Stimulated activated CD4-positive, alpha-beta T cell treated with anti-CD3 and anti-CD28 coated beads, Interleukin-15, amount 100 ng/mL, for 24 hours (primary cell): ENCODE measurements around the gene TBC1D4.

Experiments used
- DNase-seq: peaks from one replicate; pipeline ENCODE4 v3.0.0-alpha.2; 2020

TBC1D4 gene

GRCh38 chr13:75486146-75487062 lies 4.4 kb upstream of the TBC1D4 start:
- no peak for DNase-seq

GRCh38 chr13:75485286-75486062 lies 3.5 kb upstream of the TBC1D4 start:
- no peak for DNase-seq

DNA sequence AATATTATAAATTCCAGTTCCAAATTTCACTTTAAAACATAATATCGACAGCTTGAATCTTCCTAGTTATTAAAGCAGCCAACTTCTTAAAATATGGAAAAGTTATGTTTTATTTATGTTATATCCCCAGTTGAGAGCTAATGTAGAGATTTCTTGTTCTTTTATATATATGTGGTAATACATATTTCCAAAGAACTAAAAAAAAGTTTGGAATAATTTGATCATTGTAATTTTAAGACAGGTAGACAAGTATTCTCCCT lies 781 bp upstream of the TBC1D4 start:
- DNase-seq, result no peak

- DNase-seq, result peak; percentile 26
Observed at GRCh38 chr13:75481176-75482069, 546 bp downstream of the TBC1D4 start.

DNA sequence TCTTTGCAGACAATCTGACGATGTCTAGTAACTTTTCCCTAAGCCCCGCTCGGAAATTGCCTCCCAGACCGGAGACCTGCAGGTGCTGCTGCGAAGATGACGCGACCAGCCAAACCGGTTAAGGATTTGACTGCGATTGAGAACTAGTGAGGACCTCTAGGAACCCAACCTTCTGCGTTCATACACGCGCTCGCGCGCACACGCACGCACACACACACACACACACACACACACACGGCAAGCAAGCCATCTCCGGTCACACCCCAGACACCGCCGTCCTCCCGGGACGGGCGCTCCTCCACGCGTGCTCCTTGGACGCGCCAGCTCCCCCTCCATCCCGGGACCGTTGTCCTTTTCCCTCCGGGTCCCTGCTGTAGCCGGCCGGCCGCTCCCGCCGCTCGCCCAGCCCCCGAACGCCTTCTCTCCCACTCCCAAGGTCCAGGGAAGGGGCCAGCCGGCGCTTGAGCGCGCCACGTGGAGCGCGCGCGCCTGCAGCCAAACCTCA lies 1.2 kb downstream of the TBC1D4 start:
- DNase-seq, result peak; percentile 50

- no peak for DNase-seq
Observed at GRCh38 chr13:75479102-75479740, 2.7 kb downstream of the TBC1D4 start.

GRCh38 chr13:75478659-75479058 lies 3.3 kb downstream of the TBC1D4 start:
- no peak for DNase-seq

- no peak for DNase-seq
Observed at GRCh38 chr13:75474956-75475355, 7.0 kb downstream of the TBC1D4 start.

- DNase-seq, result no peak
Observed at GRCh38 chr13:75473468-75473867, 8.5 kb downstream of the TBC1D4 start.

- DNase-seq, result no peak
Observed at GRCh38 chr13:75470676-75471075, 11.3 kb downstream of the TBC1D4 start.

- no peak for DNase-seq
Observed at GRCh38 chr13:75469047-75469446, 12.9 kb downstream of the TBC1D4 start.

DNA sequence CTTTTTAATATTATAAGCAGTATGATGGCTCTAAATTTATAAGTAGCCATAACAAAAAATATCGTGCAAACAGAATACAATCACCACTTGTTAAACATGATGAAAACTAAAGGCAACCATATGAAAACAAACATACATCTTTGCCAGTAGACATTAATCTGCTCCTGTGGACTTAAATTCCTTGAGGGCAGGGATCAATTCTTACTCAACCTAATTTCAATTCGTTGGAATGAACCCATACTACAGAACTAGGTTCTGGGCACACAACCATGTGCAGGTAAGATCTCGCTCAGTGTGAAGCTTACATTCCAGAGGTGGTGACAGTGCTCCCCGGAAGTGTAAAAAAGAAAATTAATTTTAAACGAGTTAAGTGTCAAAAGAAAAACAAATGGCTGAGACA lies 13.4 kb downstream of the TBC1D4 start:
- DNase-seq, result no peak

- no peak for DNase-seq
Observed at GRCh38 chr13:75468098-75468497, 13.9 kb downstream of the TBC1D4 start.

DNA sequence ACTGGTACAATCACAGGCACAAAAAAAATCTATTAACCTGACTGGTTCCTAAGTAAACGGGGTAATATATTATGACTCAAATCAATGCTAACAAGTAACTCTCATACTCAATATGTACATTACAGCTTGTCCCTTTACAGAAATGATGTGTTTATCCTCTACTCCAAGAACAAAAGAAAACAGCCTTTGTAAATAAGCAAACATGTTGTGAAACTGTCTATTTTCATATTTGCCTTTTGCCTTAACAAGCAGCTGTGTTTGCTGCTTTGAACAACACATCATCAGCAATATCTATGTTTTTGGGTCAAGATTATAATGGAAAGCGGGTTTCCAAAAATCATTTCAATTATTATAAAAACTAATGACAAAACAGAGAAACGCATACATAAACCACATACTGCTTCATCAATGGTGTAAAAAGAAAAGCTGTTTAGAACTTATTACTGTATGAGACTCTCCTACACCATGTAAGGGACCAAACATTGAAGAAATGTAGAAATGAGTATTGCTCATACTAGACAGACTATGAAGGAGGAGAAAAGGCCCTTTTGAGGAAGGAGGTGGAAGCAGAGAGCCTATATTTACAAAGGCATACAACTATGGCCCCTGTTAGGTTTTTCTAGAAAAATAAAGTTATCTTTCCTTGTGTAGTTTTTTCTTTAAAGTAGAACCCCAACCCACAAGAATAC lies 14.8 kb downstream of the TBC1D4 start:
- DNase-seq, result no peak

DNA sequence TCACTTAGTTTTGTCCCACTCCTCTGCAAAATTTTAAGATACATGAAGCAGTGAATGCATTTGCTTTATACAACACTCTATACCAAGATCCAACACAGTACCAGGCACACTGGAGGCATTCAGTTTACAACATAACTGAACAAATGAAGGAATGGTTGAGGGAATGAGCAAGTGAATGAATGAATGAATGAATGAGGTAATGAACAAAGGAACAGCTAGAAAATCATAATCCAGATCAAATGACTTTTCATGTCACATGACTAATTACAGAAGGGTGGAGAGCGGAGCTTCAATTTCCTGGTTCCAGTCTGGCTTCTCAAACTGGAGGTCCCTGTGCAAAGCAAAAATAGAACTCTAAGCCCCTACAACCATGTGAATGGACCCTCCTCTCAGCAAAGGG lies 16.7 kb downstream of the TBC1D4 start:
- DNase-seq, result no peak

GRCh38 chr13:75461314-75461713 lies 20.7 kb downstream of the TBC1D4 start:
- no peak for DNase-seq

DNA sequence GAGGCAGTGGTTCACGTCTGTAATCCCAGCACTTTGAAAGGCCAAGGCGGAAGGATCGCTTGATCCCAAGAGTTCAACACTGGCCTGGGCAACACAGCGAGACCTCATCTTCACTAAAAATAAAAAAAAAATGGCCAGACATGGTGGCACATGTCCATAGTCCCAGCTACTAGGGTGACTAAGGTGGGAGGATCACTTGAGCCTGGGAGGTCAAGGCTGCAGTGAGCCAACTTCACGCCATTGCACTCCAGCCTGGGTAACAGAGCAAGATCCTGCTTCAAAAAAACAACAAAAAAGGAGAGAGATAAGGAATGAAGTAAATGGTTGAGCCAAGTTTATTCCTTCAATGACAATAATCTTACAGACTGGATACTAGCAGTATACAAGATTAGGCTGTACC lies 21.3 kb downstream of the TBC1D4 start:
- DNase-seq, result no peak

DNA sequence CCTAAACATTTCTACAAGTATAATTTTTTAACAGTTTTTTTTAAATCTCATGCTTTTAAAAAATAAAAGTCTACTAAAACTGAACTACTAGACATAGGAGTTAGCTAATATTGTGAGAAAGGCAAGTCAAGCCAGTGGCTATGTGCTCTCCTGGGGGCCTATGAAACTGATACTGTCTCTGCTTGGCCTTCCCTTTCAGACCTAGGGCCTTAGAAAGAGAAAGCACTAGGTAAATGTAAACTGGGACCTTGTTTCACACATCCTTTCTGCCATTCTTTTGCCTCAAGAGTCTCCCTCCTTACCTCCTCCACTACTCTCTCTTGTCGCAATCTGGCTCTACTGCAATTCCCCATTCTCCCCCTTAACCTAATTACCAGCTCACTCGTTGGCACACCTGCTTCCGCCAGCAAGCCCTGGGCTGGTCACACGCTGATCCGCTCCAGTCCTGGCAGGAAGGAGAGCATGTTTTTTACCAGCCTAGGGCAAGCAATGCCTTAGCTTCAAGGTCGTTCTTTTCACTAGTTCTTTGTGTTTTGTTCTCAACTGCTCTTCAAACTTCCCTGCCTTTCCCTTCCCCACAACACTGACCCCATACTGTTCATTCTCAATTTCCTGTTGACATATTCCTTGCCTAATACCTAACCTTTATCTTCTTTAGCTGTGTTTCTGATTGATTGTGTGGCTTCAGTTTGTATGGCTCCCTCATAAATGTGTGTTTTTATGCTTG lies 23.1 kb downstream of the TBC1D4 start:
- no peak for DNase-seq

DNA sequence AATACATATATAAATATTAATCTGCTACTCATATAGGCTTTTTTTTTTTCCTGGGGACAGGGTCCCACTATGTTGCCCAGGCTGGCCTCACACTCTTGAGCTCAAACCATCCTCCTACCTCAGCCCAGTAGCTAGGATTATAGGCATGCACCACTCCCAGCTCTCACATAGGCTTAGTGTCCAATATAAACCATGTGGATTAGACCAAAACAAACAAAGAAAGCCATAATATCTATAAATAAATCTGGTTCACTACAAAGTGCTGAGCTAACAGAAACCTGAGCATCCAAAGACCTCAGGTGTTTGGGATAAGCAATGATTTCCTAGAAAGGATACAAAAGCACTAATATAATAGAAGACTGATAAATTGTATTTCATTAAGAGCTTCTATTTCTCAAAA lies 26.0 kb downstream of the TBC1D4 start:
- DNase-seq, result no peak

DNA sequence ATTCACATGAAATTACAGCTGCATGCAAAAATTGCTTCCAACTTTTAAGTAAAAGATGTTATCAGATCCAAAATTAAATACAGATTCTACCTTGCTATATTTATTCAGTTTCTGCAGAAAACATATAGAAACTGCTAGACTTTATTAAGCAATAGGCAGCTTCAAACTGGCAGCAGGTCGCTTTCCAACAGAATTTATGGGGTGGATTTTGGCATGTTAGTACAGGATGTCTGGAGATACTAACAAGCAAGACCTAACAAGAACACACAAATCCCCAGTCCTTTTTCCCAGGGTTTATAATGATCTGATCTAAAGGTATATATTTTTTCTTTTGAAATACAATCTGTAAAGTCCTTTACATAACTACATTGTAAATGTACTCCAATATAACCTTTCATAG lies 27.5 kb downstream of the TBC1D4 start:
- DNase-seq, result no peak

DNA sequence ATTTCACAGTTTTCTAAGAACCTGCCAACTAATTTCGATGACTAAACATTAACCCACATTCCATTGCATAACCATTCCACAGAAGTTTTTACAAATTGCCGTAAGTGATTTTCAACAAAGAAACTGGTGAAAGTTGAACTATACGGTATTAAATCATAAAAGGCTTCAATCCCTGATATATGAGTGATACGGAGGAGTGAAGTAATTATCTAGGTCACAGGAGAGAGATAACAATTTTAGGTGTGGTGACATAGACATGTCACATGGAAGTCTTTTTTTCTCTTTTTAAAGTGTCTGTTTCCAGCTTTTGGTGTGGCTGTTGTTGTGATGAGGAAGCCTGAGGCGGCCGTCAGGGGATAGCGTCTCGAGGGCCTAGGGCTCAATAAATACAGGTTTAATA lies 29.4 kb downstream of the TBC1D4 start:
- DNase-seq, result no peak
